Hepatocyte (in vitro differentiated cells): ENCODE results near the gene KCNJ4.

Experiments
- EZH2 ChIP-seq: fragments of 200-600 bp; sonication (generic); IDR thresholded peaks from 2 replicates; pipeline ENCODE4 v1.6.1; 2016; ENCODE audit warnings: antibody characterized with exemption, mild to moderate bottlenecking, borderline replicate concordance
- EZH2phosphoT487 ChIP-seq: fragments of 200-600 bp; sonication (generic); IDR thresholded peaks from one replicate; pipeline ENCODE4 v1.6.1; 2018; ENCODE audit warnings: antibody characterized with exemption, mild to moderate bottlenecking, low read depth, moderate library complexity; ENCODE audit not compliant: unreplicated experiment, severe bottlenecking
- TF ChIP-seq, protein P1 (sequence below): fragments of 200-600 bp; sonication (generic); IDR thresholded peaks from 2 replicates; pipeline ENCODE4 v1.5.1; 2016; ENCODE audit warnings: antibody characterized with exemption, mild to moderate bottlenecking; ENCODE audit not compliant: poor library complexity

DNA sequence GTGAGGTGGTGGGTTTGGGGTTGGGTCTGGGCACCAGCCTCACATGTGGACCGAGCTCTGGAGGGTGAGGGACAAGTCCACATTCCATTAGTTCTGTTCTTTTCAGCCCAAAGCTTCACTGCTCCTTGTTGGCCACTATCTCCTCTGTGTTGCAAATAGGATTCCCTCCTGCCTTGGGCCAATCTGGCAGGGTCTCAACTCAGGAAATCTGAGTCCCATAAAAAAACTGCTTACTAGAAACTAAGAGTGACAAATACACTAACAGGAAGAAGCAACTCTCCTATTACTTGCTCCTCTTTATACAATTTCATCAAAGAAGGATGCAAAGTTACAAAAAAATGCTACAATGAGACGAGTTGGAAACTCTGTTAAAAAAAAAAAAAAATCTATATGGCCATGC lies 71.6 kb downstream of the KCNJ4 start:
- no peak for TF ChIP-seq EZH2phosphoT487
- TF ChIP-seq, protein P1, sequence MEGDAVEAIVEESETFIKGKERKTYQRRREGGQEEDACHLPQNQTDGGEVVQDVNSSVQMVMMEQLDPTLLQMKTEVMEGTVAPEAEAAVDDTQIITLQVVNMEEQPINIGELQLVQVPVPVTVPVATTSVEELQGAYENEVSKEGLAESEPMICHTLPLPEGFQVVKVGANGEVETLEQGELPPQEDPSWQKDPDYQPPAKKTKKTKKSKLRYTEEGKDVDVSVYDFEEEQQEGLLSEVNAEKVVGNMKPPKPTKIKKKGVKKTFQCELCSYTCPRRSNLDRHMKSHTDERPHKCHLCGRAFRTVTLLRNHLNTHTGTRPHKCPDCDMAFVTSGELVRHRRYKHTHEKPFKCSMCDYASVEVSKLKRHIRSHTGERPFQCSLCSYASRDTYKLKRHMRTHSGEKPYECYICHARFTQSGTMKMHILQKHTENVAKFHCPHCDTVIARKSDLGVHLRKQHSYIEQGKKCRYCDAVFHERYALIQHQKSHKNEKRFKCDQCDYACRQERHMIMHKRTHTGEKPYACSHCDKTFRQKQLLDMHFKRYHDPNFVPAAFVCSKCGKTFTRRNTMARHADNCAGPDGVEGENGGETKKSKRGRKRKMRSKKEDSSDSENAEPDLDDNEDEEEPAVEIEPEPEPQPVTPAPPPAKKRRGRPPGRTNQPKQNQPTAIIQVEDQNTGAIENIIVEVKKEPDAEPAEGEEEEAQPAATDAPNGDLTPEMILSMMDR, result no peak
- TF ChIP-seq EZH2, result no peak
